GM19463 (cell line): ENCODE results near the gene BCAR3.

ENCODE experiments used
- ATAC-seq: cut with Tn5 transposase; IDR thresholded peaks from one replicate; pipeline ENCODE4 v1.9.1; 2021; ENCODE audit warnings: mild to moderate bottlenecking, moderate library complexity; ENCODE audit not compliant: unreplicated experiment

Gene BCAR3

GRCh38 chr1:93579891-93580290 lies 101.7 kb downstream of the BCAR3 start:
- ATAC-seq = no peak

GRCh38 chr1:93578911-93579825 lies 102.5 kb downstream of the BCAR3 start:
- no peak for ATAC-seq

- ATAC-seq = no peak
These were observed 103.2 kb downstream of the BCAR3 start for GRCh38 chr1:93578433-93578830.

DNA sequence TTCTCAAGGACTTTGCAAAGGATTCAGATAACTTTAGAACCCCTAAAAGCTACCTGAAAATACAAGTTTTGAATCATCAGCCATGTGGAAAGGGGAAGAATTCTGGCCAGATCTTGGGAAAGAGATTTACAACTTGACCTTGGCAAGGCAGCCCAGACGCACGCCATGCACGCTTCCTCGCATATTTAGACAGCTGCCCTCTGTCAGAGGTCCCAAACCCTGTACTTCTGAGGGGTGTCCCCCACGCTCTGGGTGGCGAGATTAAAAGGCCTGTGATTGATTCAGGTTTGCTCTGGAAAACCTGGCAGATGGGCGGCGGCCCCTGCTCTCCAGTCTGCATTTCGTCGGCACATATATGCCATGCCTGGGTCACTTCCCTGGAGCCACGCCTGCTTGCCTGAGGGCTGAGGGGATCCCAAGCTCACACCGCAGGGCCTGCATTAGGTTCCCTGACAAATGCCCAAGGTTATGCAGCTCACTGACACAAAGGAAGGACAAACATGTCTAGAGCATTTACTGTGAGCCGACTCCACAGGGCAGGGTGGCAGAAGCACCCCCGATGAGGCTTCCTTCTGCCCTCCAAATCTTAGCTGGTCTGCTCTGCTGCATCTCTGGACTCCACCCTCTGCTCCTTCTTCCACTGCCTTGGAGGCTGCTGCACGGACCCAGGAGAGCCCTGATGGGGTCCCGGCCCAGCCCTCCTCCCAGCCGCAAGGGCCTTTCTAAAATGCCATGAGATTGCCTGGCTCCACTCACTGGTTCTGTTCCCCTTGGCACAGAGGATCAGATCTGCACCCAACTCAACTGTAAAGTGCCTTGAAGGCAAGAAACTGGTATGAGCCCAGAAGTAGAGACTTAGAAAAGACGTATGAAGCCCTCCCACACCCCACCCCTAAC lies 103.9 kb downstream of the BCAR3 start:
- no peak for ATAC-seq

DNA sequence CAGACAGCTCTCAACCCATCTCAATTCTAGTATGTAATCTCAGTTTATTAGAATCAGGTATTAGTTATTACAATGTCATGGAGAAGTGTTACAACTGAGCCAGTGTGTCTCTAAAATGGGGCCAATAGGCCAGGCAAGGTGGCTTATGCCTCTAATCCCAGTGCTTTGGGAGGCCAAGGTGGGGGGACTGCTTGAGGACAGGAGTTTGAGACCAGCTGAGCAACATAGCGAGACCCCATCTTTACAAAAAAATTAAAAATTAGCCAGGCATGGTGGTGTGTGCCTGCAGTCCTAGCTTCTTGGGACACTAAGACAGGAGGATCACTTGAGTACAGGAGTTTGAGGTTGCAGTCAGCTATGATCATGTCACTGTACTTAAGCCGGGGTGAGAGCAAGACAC lies 104.9 kb downstream of the BCAR3 start:
- no peak for ATAC-seq

DNA sequence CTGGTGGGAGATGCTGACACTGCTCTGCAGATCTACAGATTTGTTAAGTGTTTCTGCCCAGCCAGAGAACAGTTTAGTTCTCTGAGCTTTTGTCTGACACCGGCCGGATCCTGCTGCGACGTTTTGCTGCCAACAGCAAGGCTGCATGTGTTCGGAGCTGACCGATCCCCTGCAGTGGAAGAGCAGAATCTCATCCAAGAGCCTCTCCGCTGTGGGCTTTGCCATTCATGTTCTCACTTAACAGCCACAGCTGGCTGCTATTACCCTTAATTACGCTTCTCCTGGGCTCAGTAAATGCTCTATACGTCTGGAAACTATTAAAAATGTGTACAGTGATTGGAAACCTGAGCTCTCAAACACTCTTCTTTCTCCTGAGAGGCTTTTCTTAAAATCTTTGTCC lies 105.3 kb downstream of the BCAR3 start:
- ATAC-seq = no peak

DNA sequence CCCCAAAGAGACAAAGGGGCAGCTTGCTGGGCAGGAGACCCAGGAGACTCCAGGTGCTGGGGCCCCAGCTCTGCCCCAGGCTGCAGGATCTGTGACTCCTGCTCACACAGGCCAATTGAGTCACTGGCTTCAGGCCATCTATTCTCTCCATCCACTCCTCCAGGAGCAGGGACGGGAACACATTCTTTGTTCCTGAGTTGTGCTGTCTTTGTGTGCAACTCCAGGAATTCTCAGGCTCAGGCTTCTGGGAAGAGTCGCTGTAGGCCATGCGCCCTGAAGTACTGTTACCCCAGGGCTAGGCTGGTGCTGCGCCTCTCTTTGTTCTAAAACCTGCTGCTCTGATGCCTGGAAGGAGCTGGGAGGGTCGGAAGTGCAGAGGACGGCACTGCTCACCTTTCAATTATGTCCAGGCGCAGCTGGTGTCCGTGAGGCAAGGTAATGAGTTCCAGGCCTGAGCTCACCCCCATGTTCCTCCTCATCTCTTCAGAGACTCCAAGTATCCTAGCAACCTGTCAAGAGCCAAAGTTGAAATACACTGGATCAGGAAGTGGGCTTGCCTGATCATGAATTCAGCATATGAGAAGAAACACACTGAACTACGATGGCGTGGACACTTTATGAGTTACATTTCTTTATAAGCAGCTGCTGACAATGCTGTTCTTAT lies 105.9 kb downstream of the BCAR3 start:
- ATAC-seq = no peak

- no peak for ATAC-seq
These were observed 106.6 kb downstream of the BCAR3 start for GRCh38 chr1:93574991-93575390.

- no peak for ATAC-seq
These were observed 107.1 kb downstream of the BCAR3 start for GRCh38 chr1:93574511-93574910.

DNA sequence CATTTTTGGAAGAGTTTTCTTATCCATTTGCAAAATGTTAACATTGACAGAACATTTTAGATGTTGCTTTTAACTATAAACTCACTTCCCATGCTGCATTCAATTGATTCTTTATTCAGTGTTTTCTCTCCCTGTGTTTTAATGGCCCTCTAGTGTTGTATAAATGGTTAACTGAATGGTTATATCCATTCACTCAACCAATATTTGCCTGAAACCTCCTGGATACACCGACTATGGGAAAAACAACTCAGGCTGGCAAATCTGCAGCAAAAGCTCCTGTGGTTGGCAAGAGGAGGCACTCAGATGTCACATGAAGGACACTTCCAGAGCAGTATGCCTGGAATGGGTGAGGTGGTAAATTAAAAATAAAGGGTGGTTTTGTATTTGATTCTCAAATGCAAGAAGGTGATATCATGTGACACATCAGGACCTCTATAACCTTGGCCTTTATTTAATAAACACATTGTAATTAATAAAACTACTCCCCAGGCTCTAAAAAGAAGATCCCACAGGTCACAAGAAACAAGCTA lies 107.6 kb downstream of the BCAR3 start:
- ATAC-seq = no peak

- ATAC-seq = no peak
These were observed 109.9 kb downstream of the BCAR3 start for GRCh38 chr1:93571623-93572310.

GRCh38 chr1:93569489-93569888 lies 112.1 kb downstream of the BCAR3 start:
- ATAC-seq = no peak

- ATAC-seq = no peak
These were observed 114.2 kb downstream of the BCAR3 start for GRCh38 chr1:93567255-93567918.

DNA sequence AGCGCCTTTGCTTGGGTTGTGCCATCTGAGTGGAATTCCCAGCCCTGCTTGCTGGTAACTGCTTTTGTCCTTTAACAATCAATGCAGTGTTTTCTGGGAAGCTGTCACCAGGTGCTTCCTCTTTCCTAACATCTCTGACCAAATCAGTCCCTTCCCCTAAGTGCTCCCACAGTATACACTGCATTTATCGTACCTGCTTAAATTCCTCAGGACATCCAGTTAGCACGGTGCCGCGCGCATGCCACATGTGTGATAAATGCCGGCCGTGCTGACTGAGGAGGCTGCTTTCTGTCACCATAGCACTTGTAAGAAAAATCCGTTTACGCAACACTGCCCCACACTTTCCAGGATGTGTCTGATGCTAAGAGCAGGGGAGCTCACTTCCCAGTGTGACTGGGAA lies 115.4 kb downstream of the BCAR3 start:
- ATAC-seq = no peak

DNA sequence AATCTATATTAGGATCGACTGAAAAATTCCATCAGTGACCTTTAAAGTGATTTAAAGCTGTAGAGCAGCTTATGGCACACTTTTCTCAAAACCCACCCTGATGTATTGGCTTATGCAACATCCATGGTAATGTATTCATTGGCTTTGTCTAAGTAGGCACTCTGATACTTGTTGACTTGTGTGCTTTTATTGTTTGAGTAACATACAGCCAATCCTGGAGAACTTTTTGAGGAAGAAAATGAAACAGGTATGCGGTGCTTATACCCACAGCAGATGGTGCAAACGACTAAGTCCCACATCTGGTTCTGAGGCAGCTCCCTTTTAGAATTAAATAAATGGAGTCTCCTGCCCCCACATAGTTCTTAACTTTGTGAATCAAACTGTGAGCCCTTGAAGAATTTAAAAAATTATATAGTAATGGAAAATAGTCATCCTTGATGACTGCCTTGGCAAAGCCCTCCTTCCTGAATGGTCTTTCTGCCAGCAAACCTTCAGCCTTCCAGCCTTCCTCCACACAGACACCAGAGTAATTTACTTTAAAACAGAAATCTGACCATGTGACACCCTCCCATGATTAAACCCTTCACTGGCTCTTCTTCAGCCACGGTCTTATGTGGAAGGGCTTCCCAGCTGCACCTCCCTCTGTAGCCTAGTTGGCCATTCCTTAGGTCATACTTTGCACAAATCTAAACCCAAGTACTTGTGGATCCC lies 116.0 kb downstream of the BCAR3 start:
- no peak for ATAC-seq

- ATAC-seq = no peak
These were observed 121.9 kb downstream of the BCAR3 start for GRCh38 chr1:93559695-93560094.

- ATAC-seq = no peak
These were observed 122.6 kb downstream of the BCAR3 start for GRCh38 chr1:93559045-93559444.

- no peak for ATAC-seq
These were observed 125.3 kb downstream of the BCAR3 start for GRCh38 chr1:93556291-93556690.
